Activated T-helper 2 cell treated with anti-CD3 and anti-CD28 coated beads, Interferon-gamma antibody, Interleukin-2, Interleukin-4, amounts not matched to agents 10 μg/mL and 5 μg/mL and 100 μg/mL, durations not matched to agents 14 hours and 24 hours and 36 hours (primary cell): Measurements from ENCODE around the gene CCDC88C. TPM values are rescaled to one million over a fixed set of nuclear protein-coding genes. Genes with fewer than 3 reads are reported as not detected.

Experiments used
- DNase-seq: peaks from one replicate; pipeline ENCODE4 v3.0.0; 2021; ENCODE audit warnings: low spot score
- H3K27ac Mint-ChIP-seq: one replicate; pipeline ENCODE4 v1.8.0; 2021; ENCODE audit warnings: mixed read lengths
- H3K27me3 Mint-ChIP-seq: one replicate; pipeline ENCODE4 v1.8.0; 2021; ENCODE audit warnings: low read depth, mixed read lengths
- H3K36me3 Mint-ChIP-seq: one replicate; pipeline ENCODE4 v1.8.0; 2021; ENCODE audit warnings: low read depth, mixed read lengths
- H3K4me1 Mint-ChIP-seq: one replicate; pipeline ENCODE4 v1.8.0; 2021; ENCODE audit warnings: low read depth, mixed read lengths
- H3K4me3 Mint-ChIP-seq: one replicate; pipeline ENCODE4 v1.8.0; 2021; ENCODE audit warnings: low read depth, mild to moderate bottlenecking, moderate library complexity, mixed read lengths
- H3K9me3 Mint-ChIP-seq: one replicate; pipeline ENCODE4 v1.8.0; 2021; ENCODE audit warnings: mixed read lengths
- intact Hi-C: fragments of 100-400 bp; cut with micrococcal nuclease; formaldehyde crosslinking; loops from one replicate; pipeline ENCODE4 v1.15.1; 2023
- total RNA-seq: library from RNA; stranded (reverse); gene quantifications from 2 replicates; pipeline ENCODE4 v1.2.3, GENCODE V29; 2022

The CCDC88C gene
- total RNA-seq, 1 donor from 2014 or later = 95.3 TPM

DNA sequence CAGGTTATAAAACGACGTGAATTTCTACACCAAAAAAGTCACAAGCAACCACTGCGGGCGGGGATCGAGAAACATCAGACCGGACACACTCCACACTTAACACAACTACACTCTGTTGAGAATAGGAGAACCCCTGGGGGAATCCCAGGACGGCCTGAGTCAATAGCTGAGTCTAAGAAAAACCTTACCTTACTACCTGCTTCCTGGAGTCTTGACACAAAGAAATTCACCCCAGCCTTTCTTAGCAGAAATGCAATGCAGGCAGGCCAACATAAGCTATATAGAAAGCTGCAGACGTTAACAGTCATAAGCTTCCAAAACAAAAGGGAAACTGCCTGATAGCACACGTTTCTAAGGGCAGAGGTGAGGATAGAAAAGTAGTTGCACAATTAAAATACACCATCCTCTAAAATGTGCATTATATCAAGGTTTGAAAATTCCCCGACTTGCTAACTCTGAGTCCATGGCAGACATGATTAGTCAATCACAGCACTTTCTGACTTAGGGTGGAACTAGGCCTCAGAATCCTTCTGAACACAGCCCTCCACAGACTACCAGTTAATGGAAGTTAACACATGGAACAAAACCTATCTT, 68.0 kb downstream of the CCDC88C start:
- intact Hi-C loops = loop anchor here (1.0 kb wide), 3 partner anchors 24 to 67 kb away; no protein-coding TSS in a partner anchor
- peak; percentile 52 for DNase-seq
- peak overlapping the region; percentile 72 for H3K4me3 Mint-ChIP-seq
- peak overlapping the region; percentile 87 for H3K27ac Mint-ChIP-seq
- H3K27me3 Mint-ChIP-seq = no peaks in the 10 kb centered on the region
- H3K4me1 Mint-ChIP-seq = peaks cover 70% of the 10 kb centered on the region
- H3K9me3 Mint-ChIP-seq = no peaks in the 10 kb centered on the region
- H3K36me3 Mint-ChIP-seq = peaks cover 43% of the 10 kb centered on the region

DNA sequence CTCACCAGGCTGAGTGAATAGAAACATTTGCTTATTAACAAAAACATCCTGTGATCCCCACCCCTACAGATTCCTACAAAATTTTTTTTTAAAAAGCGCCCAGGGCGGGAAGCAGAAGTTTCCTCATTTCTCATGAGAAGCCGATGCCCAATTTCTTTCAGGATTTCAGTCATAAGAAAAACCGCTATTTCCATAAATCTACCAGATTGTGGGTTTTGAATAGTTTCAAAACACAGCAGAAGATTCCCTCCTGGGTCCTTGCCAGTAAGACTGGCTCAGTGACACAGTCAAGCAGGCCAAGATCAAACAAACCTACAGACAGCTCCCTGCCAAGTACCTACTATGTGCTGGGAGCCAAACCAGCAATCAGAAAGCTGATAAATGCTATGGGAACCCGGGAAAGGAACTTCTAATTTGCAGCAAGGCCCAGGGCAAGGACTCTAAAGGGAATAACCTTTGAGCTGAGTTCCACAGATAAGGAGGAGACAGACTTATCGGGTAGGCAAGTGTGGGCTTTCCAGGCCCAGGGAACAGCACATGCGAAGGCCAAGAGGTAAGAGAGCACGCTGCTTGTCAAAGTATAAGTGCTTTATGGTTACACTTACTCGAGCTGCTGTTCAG, 68.7 kb downstream of the CCDC88C start:
- peak overlapping the region; percentile 87 for H3K27ac Mint-ChIP-seq
- DNase-seq = no peak
- peaks cover 41% of the 10 kb centered on the region for H3K36me3 Mint-ChIP-seq
- H3K4me1 Mint-ChIP-seq = peaks cover 67% of the 10 kb centered on the region
- intact Hi-C loops = loop anchor here (1.0 kb wide), 2 partner anchors 25 to 67 kb away; no protein-coding TSS in a partner anchor
- no peaks in the 10 kb centered on the region for H3K27me3 Mint-ChIP-seq
- H3K9me3 Mint-ChIP-seq = no peaks in the 10 kb centered on the region
- H3K4me3 Mint-ChIP-seq = peak overlapping the region; percentile 72

DNA sequence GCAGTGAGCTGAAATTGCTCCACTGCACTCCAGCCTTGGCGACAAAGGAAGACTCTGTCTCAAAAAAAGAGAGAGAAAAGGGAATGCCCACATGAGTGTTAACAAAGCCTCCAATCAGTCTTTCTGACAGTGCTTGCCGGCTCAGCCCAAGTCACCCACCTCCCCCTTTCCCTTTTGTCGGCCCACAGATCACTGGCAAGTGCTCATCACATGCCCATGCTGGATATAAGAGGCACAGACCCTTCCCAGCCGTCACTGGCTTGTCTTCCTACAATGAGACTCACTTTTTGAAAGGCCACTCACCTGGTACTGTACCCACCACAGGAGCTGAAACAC, 70.8 kb downstream of the CCDC88C start:
- Mint-ChIP-seq H3K9me3 (no peaks in the 10 kb centered on the region), H3K27me3 (no peaks in the 10 kb centered on the region), H3K27ac (peak overlapping the region; percentile 30), H3K4me1 (peaks cover 51% of the 10 kb centered on the region), H3K4me3 (no peak overlapping the region), H3K36me3 (peaks cover 42% of the 10 kb centered on the region)
- intact Hi-C loops = no loop called here
- DNase-seq = no peak

DNA sequence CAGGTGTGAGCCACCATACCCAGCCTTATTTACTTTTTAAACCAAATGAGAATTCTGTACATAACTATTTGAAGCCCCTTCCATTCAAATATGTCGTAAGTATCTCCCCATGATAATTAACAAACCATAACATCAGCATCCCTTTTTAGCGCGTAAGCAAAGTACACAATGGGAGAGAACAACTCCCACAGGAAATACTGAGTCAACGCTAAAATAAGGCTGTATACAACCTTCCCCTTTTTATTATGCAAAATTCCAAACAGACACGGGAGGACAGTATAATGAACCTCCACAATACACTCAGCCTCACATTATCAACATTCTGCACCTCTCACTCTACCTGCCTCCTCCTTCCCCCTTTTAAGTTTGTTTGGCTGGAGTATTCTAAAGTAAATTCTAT, 73.5 kb downstream of the CCDC88C start:
- Mint-ChIP-seq H3K4me3 (no peak overlapping the region), H3K27ac (no peak overlapping the region), H3K9me3 (no peaks in the 10 kb centered on the region), H3K4me1 (peaks cover 26% of the 10 kb centered on the region), H3K27me3 (no peaks in the 10 kb centered on the region), H3K36me3 (peaks cover 62% of the 10 kb centered on the region)
- no peak for DNase-seq
- intact Hi-C loops = no loop called here

DNA sequence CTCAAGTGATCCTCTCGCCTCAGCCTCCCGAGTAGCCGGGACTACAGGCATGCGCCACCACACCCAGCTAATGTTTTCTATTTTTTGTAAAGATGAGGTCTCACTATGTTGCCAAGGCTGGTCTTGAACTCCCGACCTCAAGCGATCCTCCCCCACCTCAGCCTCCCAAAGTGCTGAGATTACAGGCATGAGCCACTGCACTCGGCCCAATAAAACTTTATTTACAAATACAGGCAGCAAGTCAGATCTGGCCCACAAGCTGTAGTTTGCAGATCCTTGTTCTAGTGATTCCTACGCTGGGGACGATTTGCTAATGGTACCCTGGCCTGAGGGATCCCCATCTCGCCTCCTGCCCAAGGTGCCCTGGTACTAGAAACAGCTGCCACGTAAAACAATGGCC, 74.6 kb downstream of the CCDC88C start:
- Mint-ChIP-seq H3K4me1 (peaks cover 17% of the 10 kb centered on the region), H3K27ac (no peak overlapping the region), H3K36me3 (peaks cover 59% of the 10 kb centered on the region), H3K9me3 (no peaks in the 10 kb centered on the region), H3K27me3 (no peaks in the 10 kb centered on the region), H3K4me3 (no peak overlapping the region)
- DNase-seq = no peak
- intact Hi-C loops = no loop called here

DNA sequence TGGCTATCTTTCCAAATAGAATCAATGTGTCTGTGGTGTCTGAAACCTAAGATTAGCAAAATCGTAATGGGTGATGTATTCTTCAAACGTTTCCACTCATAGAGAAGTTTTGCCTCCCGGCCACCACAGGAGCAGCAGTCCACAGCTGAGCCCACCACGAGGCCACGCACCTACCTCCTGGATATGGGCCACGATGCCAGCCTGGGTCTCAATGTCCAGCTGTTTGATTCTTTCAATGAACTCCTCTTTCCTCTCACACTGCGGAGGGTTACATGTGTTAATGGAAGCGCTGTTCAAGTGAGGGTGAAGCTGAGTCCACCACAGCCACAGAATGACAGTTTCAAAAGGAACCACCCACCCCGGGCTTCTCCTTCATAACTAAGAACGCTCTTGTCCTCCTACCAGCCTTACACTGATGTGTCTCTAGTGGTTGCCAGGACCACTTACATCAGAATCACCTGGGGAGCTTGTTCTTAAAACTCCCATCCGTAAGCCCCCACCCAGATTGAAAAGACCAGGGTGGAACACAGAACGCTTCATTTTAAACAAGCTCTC, 75.3 kb downstream of the CCDC88C start:
- intact Hi-C loops = no loop called here
- H3K36me3 Mint-ChIP-seq = peaks cover 58% of the 10 kb centered on the region
- no peaks in the 10 kb centered on the region for H3K27me3 Mint-ChIP-seq
- H3K4me3 Mint-ChIP-seq = no peak overlapping the region
- no peak for DNase-seq
- H3K27ac Mint-ChIP-seq = no peak overlapping the region
- H3K9me3 Mint-ChIP-seq = no peaks in the 10 kb centered on the region
- H3K4me1 Mint-ChIP-seq = peaks cover 17% of the 10 kb centered on the region

DNA sequence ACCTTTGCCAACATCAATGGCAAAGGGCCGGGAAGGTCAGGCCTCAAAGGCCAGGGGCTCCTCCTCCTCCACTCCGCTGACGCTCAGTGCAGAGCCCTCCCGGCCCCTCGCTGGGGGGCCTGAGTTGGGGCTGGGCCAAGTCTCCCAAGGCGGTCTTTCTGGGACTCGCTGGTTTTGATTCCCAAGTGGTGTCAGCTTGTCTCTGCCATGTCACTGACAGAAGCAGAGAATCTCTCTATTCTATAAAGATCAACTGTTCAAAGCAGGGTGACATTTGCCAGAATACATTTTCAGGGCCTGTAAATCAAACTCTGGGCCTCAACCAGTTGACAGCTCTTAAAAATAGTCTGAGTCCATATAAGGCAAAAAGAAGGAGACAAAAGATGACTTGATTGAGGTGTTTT, 75.9 kb downstream of the CCDC88C start:
- H3K9me3 Mint-ChIP-seq = no peaks in the 10 kb centered on the region
- no peak overlapping the region for H3K4me3 Mint-ChIP-seq
- peaks cover 11% of the 10 kb centered on the region for H3K4me1 Mint-ChIP-seq
- DNase-seq = no peak
- intact Hi-C loops = no loop called here
- peaks cover 53% of the 10 kb centered on the region for H3K36me3 Mint-ChIP-seq
- peak overlapping the region; percentile 16 for H3K27ac Mint-ChIP-seq
- H3K27me3 Mint-ChIP-seq = no peaks in the 10 kb centered on the region

DNA sequence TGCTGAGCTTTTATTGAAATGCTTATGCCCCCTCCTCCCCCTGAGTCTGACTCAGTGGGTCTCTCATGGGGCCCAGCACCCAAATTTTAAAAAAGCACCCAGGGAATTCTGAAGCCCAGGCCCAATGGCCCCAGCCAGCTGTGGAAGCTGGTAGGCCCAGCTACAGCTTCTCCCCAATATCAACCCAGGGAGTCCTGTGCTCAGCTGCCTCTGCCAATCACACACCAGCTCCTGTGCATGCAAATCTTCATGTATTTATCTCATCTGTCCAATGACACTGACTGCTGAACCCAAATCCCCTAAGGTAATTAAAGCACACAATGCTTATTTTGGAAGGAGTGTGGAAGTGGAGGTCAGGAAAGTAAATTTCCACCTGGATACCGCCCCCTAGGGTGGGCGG, 76.3 kb downstream of the CCDC88C start:
- intact Hi-C loops = no loop called here
- Mint-ChIP-seq H3K36me3 (peaks cover 53% of the 10 kb centered on the region), H3K4me3 (no peak overlapping the region), H3K9me3 (no peaks in the 10 kb centered on the region), H3K27me3 (no peaks in the 10 kb centered on the region), H3K27ac (no peak overlapping the region), H3K4me1 (peaks cover 10% of the 10 kb centered on the region)
- DNase-seq = no peak

DNA sequence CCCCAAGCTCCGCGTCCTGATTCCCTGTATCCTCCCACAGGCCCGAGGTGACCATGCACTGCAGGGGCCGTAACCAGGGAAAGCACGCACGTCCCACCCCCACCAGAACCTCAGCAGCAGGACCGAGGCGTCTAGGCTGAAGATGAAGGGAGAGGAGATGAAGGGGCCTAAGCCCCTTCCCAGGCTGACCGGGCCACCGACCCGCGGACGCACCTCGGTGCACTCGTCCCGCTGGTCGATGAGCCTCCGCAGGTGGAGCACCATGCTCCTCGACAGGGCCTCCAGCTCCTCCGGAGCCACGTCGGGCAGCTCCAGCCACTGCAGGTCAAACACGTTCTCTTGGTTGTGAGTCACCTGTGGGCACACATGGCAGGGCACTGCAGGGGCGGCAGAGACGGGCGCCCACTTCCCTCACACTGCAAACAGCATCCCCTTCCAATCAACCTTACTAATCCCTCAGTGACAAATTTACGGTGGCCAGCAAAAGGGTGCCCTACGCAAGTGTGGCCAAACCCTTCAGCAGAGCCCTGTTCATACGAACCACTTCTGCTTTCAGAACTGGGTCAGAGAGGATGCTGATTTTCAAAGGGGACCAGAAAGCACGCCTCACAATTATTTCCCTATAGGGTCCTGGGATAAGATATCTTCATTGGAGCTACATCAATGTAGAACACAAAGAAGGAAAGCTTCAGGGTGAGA, 77.8 kb downstream of the CCDC88C start:
- Mint-ChIP-seq H3K9me3 (no peaks in the 10 kb centered on the region), H3K27ac (no peak overlapping the region), H3K36me3 (peaks cover 59% of the 10 kb centered on the region), H3K27me3 (no peaks in the 10 kb centered on the region), H3K4me3 (no peak overlapping the region), H3K4me1 (peaks cover 3% of the 10 kb centered on the region)
- intact Hi-C loops = no loop called here
- DNase-seq = no peak

DNA sequence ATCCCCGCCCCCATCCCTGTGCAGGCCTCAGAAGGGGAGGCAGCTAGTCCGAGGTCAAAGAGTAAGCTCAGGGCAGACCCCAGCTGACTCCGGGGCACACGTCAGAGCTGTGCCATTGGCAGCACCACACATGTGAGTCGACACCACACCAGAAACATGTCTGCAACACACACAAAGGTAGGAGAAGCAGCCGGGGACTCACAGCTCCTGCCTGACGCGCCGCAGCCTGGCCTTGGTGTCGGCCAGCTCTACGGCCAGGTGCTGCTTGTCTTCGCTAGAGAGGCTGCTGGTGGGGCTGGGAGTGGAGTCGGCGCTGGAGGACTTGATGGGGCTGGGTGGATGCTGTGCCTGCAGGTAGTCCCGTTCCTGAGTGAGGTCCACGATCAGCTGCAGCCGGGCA, 78.5 kb downstream of the CCDC88C start:
- H3K27me3 Mint-ChIP-seq = no peaks in the 10 kb centered on the region
- H3K27ac Mint-ChIP-seq = peak overlapping the region; percentile 38
- peaks cover under 1% of the 10 kb centered on the region for H3K4me1 Mint-ChIP-seq

DNA sequence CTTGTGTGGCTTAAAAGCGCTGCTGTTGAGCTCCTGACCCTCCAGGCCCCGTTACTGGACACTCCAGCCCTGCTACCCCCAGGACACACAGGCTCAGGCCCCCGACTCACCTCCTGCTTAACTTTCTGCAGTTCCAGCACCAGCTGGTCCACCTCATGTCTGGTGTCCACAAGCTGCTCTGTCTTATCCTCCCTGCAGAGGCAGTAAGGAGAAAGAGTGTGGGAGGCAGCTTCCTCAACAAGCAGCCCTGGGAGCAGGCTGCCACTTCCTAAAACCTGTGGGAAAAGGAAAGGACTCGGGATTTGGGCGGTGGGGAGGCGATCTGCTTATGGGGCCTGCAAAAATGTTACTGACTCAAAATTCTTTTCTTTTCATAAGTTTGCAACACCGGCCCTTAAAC, 79.2 kb downstream of the CCDC88C start:
- Mint-ChIP-seq H3K4me3 (no peak overlapping the region), H3K36me3 (peaks cover 60% of the 10 kb centered on the region), H3K9me3 (no peaks in the 10 kb centered on the region), H3K4me1 (no peaks in the 10 kb centered on the region), H3K27ac (no peak overlapping the region), H3K27me3 (no peaks in the 10 kb centered on the region)
- no peak for DNase-seq
- intact Hi-C loops = no loop called here

More for the DNA sequence above, 78.5 kb downstream of the CCDC88C start:
- DNase-seq = no peak
- Mint-ChIP-seq H3K36me3 (peaks cover 59% of the 10 kb centered on the region), H3K4me3 (no peak overlapping the region), H3K9me3 (no peaks in the 10 kb centered on the region)
- intact Hi-C loops = no loop called here

DNA sequence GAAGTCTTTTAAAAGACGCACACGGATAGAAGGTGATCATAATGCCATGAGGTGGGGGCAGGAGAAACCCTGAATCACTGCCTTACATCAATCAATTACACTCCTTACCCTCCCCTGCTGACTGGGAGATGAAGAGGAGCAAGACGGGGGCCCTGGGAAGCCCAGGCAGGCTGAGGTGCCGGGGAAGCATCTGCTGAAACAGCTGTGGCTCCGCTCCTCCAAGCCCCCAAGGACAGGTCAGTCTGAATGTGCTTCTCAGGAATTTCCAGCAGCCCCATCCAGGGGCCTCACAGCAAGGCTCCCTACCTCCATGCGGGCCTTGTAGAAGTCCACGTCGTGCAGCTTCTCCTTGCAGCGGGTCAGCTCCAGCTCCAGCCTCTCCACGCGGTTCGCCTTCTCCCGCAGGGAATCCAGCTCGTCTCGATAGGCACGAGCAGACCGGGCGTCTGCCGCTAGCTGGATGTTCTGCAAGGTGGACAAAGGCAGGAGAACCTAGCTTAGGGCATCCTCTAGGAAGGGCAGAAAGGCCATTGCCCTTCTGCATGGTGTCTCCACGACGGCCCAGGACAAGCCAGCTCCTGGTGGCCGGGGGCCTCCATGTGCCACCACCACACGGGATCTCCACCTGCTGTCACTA, 79.8 kb downstream of the CCDC88C start:
- intact Hi-C loops = no loop called here
- H3K36me3 Mint-ChIP-seq = peaks cover 63% of the 10 kb centered on the region
- no peak overlapping the region for H3K4me3 Mint-ChIP-seq
- no peaks in the 10 kb centered on the region for H3K4me1 Mint-ChIP-seq
- no peaks in the 10 kb centered on the region for H3K9me3 Mint-ChIP-seq
- H3K27ac Mint-ChIP-seq = no peak overlapping the region
- no peak for DNase-seq
- H3K27me3 Mint-ChIP-seq = no peaks in the 10 kb centered on the region

DNA sequence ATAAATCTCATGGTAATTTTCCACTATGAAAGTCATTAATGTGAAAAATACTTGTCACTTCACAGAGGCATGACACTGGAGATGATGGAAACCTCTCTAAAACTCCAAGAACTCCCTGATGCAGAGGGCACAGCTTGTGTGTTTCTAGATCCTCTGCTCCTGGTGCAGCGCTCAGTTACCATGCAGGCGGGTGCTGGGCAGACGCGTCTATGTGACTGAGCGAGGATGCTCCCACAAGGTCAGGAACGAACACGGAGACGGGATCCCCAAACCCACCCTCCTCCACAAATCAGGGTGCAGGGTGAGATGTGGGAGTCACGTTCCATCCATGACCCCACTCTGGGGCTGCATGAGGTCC, 81.5 kb downstream of the CCDC88C start:
- H3K27ac Mint-ChIP-seq = no peak overlapping the region
- intact Hi-C loops = no loop called here

More for the DNA sequence above, 81.5 kb downstream of the CCDC88C start:
- peaks cover 15% of the 10 kb centered on the region for H3K4me1 Mint-ChIP-seq
- H3K36me3 Mint-ChIP-seq = peaks cover 61% of the 10 kb centered on the region
- no peaks in the 10 kb centered on the region for H3K9me3 Mint-ChIP-seq
- no peak overlapping the region for H3K4me3 Mint-ChIP-seq
- DNase-seq = no peak
- H3K27me3 Mint-ChIP-seq = no peaks in the 10 kb centered on the region
